GM19025 (cell line): ENCODE data around the gene HNRNPL.
"Not testable (repeated sequence)": the region's sequence is repeated elsewhere in the genome, so short reads cannot be mapped to it uniquely, and the experiment has no call there.

ENCODE experiments used
- ATAC-seq: cut with Tn5 transposase; IDR thresholded peaks from one replicate; pipeline ENCODE4 v1.9.1; 2021; ENCODE audit warnings: mild to moderate bottlenecking, low read depth, moderate library complexity; ENCODE audit not compliant: unreplicated experiment

Gene HNRNPL

GRCh38 chr19:38806371-38806770, 43.4 kb downstream of the HNRNPL start:
- ATAC-seq, result no peak

- no peak for ATAC-seq
These were observed 44.6 kb downstream of the HNRNPL start for GRCh38 chr19:38805180-38805579.

- ATAC-seq, result no peak
These were observed 46.2 kb downstream of the HNRNPL start for GRCh38 chr19:38803543-38803942.

GRCh38 chr19:38801359-38802095, 48.3 kb downstream of the HNRNPL start:
- no peak for ATAC-seq

- ATAC-seq, result no peak
These were observed 49.0 kb downstream of the HNRNPL start for GRCh38 chr19:38800577-38801347.

- ATAC-seq, result no peak
These were observed 50.7 kb downstream of the HNRNPL start for GRCh38 chr19:38799104-38799503.

- not testable (repeated sequence) for ATAC-seq
These were observed 52.0 kb downstream of the HNRNPL start for GRCh38 chr19:38797781-38798180.

GRCh38 chr19:38796154-38796553, 53.6 kb downstream of the HNRNPL start:
- ATAC-seq, result no peak

- no peak for ATAC-seq
These were observed 54.2 kb downstream of the HNRNPL start for GRCh38 chr19:38795549-38795948.

- no peak for ATAC-seq
These were observed 56.1 kb downstream of the HNRNPL start for GRCh38 chr19:38793671-38794070.

- ATAC-seq, result no peak
These were observed 56.6 kb downstream of the HNRNPL start for GRCh38 chr19:38793177-38793576.

GRCh38 chr19:38792250-38793111, 57.3 kb downstream of the HNRNPL start:
- ATAC-seq, result no peak

- not testable (repeated sequence) for ATAC-seq
These were observed 58.2 kb downstream of the HNRNPL start for GRCh38 chr19:38791451-38792064.

GRCh38 chr19:38790507-38791403, 59.0 kb downstream of the HNRNPL start:
- ATAC-seq, result not testable (repeated sequence)

GRCh38 chr19:38788478-38789243, 61.1 kb downstream of the HNRNPL start, which contains the start of gene LGALS7B:
Gene LGALS7B, plus strand, starts transcription at chr19:38789200. Its CDS starts 27 bp downstream, at chr19:38789227.
- no peak for ATAC-seq

- no peak for ATAC-seq
These were observed 63.1 kb downstream of the HNRNPL start for GRCh38 chr19:38786572-38787265.
